ENCODE measurements around the gene SMCHD1. TPM values are rescaled to one million over a fixed set of nuclear protein-coding genes. Genes with fewer than 3 reads are reported as not detected.
"Not testable (repeated sequence)": the region's sequence is repeated elsewhere in the genome, so short reads cannot be mapped to it uniquely, and the experiment has no call there.

Gene SMCHD1
- total RNA-seq, 2 experiments from 2014 or later = 162 TPM

DNA sequence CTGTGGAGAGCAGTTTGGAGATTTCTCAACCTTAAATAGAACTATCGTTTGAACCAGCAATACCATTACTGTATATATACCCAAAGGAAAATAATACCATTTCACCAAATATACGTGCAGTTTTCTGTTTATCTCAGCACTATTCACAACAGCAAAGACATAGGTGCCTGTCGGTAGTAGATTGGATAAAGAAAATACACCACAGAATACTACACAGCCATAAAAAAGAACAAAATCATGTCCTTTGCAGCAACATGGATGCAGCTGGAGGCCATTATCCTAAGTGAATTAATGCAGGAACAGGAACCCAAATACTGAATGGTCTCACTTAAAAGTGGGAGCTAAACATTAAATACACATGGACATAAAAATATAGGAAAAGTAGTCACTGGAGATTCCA, 81.3 kb downstream of the SMCHD1 start:
- no peak overlapping the region for H3K27ac Mint-ChIP-seq
- peaks cover 3% of the 10 kb centered on the region for H3K4me1 Mint-ChIP-seq
- peaks cover 2% of the 10 kb centered on the region for H3K9me3 Mint-ChIP-seq
- H3K36me3 Mint-ChIP-seq (ENCODE audit: low read depth) = peaks cover 90% of the 10 kb centered on the region
- no peak overlapping the region for H3K4me3 Mint-ChIP-seq
- ChIA-PET CTCF (interaction anchor here (1.2 kb wide), 1 partner anchor 62 kb away, joined by 3 read pairs; no protein-coding TSS in a partner anchor), POLR2A (interaction anchor here (1.4 kb wide), 1 partner anchor 165 kb away, joined by 3 read pairs; no protein-coding TSS in a partner anchor)
- no peak for DNase-seq
- H3K27me3 Mint-ChIP-seq = no peaks in the 10 kb centered on the region

DNA sequence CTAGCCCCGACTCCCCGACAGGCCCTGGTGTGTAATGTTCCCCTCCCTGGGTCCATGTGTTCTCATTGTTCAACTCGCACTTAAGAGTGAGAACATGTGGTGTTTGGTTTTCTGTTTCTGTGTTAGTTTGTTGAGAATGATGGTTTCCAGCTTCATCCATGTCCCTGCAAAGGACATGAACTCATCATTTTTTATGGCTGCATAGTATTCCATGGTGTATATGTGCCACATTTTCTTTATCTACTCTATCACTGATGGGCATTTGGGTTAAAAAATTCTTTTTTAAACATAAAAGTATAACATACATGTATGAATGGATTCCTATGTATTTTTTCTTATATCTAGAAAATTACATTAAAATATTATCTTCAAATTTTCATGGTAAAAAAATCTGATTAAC, 84.6 kb downstream of the SMCHD1 start:
- H3K4me3 Mint-ChIP-seq, H3K27ac Mint-ChIP-seq, DNase-seq, H3K27me3 Mint-ChIP-seq, POLR2A ChIA-PET, H3K4me1 Mint-ChIP-seq, CTCF ChIA-PET, H3K9me3 Mint-ChIP-seq: not testable (repeated sequence)
- H3K36me3 Mint-ChIP-seq (ENCODE audit: low read depth) = peaks cover 91% of the 10 kb centered on the region

DNA sequence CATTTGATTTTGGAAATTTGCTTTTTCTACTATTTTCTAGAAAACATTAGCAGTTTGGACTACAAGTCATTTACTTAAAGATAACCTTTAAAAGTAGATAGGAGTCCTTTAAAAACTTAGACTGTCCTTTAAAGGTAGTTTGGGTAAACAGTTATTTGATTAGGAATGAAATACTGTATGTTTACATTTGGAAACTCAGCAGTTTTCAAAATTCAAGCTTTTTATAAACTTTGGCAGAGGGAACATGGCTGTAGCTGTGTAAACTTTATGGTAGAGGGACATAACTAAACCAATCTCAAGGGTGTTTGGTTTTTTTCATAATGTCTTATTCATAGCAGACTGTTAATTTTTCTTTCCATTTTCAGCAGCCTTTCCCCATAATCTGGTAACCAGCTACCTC, 90.7 kb downstream of the SMCHD1 start:
- Mint-ChIP-seq H3K4me1 (peaks cover 16% of the 10 kb centered on the region), H3K36me3 (ENCODE audit: low read depth) (peaks cover 90% of the 10 kb centered on the region), H3K9me3 (no peaks in the 10 kb centered on the region), H3K27me3 (no peaks in the 10 kb centered on the region), H3K4me3 (no peak overlapping the region), H3K27ac (no peak overlapping the region)
- CTCF ChIA-PET = interaction anchor here (0.6 to 1.0 kb wide), 2 partner anchors 31 to 34 kb away, joined by 3 read pairs; no protein-coding TSS in a partner anchor
- no peak for DNase-seq
- POLR2A ChIA-PET = interaction anchor here (0.5 to 1.1 kb wide), 2 partner anchors 159 to 172 kb away, joined by 3 read pairs; no protein-coding TSS in a partner anchor

DNA sequence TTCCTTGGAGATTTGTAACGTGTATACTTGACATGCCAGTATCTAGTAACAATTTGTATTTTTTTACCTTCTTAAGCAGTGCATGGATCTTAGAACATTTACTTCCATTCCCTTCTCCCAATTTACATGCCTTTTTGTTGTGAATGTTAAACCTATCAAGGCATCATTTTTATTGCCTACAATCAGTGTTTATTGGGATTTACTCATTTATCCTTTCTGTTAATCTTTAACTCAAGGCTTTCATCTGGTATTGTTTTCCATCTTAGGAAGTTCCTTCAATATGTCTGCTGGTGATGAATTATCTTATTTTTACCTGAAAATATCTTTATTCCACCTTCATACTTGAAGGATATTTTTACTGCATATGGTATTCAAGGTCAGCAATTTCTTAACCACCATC, 102.8 kb downstream of the SMCHD1 start:
- peak overlapping the region; percentile 31 for H3K27ac Mint-ChIP-seq
- H3K36me3 Mint-ChIP-seq (ENCODE audit: low read depth) = peaks cover 53% of the 10 kb centered on the region
- CTCF ChIA-PET = no interaction called here

DNA sequence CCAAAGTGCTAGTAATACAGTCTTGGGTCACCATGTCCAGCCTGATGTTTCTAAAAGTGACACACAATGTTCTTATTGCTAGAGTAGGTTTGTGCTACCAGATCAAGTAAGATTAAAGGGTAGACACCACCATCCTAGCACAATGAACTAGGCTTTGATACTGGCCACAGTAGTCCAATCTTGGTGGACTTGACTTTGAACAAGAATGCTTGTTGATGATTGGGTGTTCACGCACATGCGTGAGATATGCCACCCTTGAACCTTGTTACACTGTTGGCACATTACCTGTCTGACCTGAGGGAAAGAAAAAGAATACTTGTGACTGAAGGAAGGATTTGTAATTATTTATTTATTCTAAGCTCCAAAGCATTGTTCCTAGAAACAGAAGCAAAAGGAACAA, 119.1 kb downstream of the SMCHD1 start:
- Mint-ChIP-seq H3K36me3 (ENCODE audit: low read depth) (peaks cover 76% of the 10 kb centered on the region), H3K9me3 (no peaks in the 10 kb centered on the region), H3K4me3 (no peak overlapping the region), H3K4me1 (peaks cover 10% of the 10 kb centered on the region), H3K27me3 (no peaks in the 10 kb centered on the region), H3K27ac (no peak overlapping the region)
- ChIA-PET CTCF (interaction anchor here (1.1 kb wide), 1 partner anchor 8 kb away, joined by 3 read pairs; no protein-coding TSS in a partner anchor), POLR2A (no interaction called here)
- DNase-seq = no peak

More for the DNA sequence above, 102.8 kb downstream of the SMCHD1 start:
- peaks cover 13% of the 10 kb centered on the region for H3K4me1 Mint-ChIP-seq
- no peak overlapping the region for H3K4me3 Mint-ChIP-seq
- DNase-seq = no peak
- POLR2A ChIA-PET = no interaction called here
- no peaks in the 10 kb centered on the region for H3K27me3 Mint-ChIP-seq
- H3K9me3 Mint-ChIP-seq = no peaks in the 10 kb centered on the region

DNA sequence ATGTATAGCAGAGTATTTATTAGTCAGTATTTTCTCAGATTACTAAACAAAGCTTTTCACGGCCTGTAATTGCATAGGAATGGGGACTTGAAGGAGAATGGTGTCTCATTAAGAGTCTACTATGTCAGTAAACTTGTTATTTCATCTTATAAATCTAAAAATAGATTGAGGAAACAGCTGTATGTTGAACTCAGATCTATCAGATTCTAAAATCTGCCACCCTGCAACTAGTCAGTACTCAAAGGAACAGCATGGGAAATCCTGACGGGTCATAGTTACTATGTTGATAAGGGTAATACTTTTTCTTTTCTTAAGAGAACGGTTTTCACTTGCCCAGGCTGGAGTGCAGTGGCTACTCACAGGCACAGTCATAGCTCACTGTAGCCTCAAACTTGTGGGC, 121.1 kb downstream of the SMCHD1 start:
- Mint-ChIP-seq H3K4me3 (no peak overlapping the region), H3K36me3 (ENCODE audit: low read depth) (peaks cover 72% of the 10 kb centered on the region), H3K4me1 (peaks cover 5% of the 10 kb centered on the region), H3K9me3 (no peaks in the 10 kb centered on the region), H3K27me3 (no peaks in the 10 kb centered on the region), H3K27ac (no peak overlapping the region)
- ChIA-PET POLR2A (interaction anchor here (1.0 kb wide), 1 partner anchor 120 kb away, joined by 3 read pairs; no protein-coding TSS in a partner anchor), CTCF (no interaction called here)
- DNase-seq = no peak

DNA sequence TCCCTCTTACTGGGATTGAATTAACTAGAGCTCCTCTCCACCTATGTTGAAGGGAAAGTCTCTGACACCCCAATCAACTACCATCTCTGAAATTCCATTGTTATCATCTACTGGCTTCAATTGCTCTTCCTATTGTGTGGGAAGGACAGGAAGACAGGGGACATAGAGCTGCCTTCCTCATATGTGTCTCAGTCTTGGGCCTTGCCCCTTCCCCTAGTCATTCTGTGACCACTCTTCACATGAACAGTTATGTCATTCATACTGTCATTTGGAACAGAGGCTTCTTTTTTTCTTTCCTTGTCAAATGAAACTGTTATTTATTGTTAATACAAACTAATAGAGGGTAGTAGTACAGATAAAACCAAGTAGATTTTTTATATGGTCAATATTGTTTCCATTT, 121.7 kb downstream of the SMCHD1 start:
- POLR2A ChIA-PET = interaction anchor here (1.0 kb wide), 1 partner anchor 121 kb away, joined by 3 read pairs; no protein-coding TSS in a partner anchor
- peaks cover 75% of the 10 kb centered on the region for H3K36me3 Mint-ChIP-seq (ENCODE audit: low read depth)
- CTCF ChIA-PET = no interaction called here

DNA sequence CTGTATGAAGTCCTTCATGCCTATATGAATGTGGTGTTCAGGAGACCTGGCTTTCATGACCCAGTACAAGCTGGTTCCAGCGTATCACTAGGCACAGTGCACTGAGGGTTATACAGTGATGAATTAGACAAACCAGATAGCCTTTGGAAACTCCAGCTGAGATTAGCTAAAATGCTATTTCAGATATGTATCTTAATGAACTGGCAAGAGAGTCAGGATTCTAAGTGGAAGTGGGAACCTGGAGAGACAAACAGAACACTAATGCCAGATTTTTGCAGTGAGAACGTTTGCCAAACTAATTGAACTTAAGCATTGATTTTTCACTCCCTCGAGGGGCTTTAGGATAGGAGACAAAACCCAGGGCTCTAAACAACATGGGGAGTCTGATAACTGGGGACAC, 125.2 kb downstream of the SMCHD1 start:
- CTCF ChIA-PET = interaction anchor here (0.6 to 1.3 kb wide), 5 partner anchors 10 to 607 kb away, joined by 3 to 4 read pairs (median 3); no protein-coding TSS in a partner anchor
- H3K9me3 Mint-ChIP-seq = no peaks in the 10 kb centered on the region
- no peaks in the 10 kb centered on the region for H3K27me3 Mint-ChIP-seq
- H3K4me3 Mint-ChIP-seq = no peak overlapping the region
- H3K4me1 Mint-ChIP-seq = peaks cover 5% of the 10 kb centered on the region
- H3K27ac Mint-ChIP-seq = no peak overlapping the region
- DNase-seq = no peak
- POLR2A ChIA-PET = interaction anchor here (0.9 kb wide), 1 partner anchor 66 kb away, joined by 3 read pairs; no protein-coding TSS in a partner anchor
- H3K36me3 Mint-ChIP-seq (ENCODE audit: low read depth) = peaks cover 71% of the 10 kb centered on the region

More for the DNA sequence above, 121.7 kb downstream of the SMCHD1 start:
- Mint-ChIP-seq H3K27ac (no peak overlapping the region), H3K4me1 (peaks cover 6% of the 10 kb centered on the region), H3K9me3 (no peaks in the 10 kb centered on the region), H3K4me3 (no peak overlapping the region), H3K27me3 (no peaks in the 10 kb centered on the region)
- DNase-seq = no peak

DNA sequence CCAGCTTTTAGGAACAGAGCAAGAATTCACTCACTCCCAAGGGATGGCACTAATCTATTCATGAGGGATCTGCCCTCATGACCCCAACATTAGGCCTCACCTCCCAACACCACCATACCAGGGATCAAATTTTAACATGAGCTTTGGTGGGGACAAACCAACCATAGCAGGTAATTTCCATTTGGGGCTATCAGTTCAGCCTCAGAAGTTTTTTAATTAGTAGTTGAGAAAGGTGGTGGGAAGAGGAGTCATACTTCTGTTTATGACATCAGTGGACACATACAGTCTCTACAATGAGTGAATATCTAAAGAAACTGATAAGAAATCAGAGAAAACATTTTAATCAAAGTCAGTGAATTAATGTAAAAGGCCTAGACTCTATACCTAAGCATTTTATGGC, 131.7 kb downstream of the SMCHD1 start:
- Mint-ChIP-seq H3K27ac (no peak overlapping the region), H3K36me3 (ENCODE audit: low read depth) (peaks cover 58% of the 10 kb centered on the region), H3K4me1 (no peaks in the 10 kb centered on the region), H3K9me3 (no peaks in the 10 kb centered on the region), H3K27me3 (no peaks in the 10 kb centered on the region), H3K4me3 (no peak overlapping the region)
- CTCF ChIA-PET = no interaction called here
- no peak for DNase-seq
- POLR2A ChIA-PET = interaction anchor here (1.0 to 1.6 kb wide), 3 partner anchors 13 to 126 kb away, joined by 4 to 5 read pairs (median 4); no protein-coding TSS in a partner anchor

DNA sequence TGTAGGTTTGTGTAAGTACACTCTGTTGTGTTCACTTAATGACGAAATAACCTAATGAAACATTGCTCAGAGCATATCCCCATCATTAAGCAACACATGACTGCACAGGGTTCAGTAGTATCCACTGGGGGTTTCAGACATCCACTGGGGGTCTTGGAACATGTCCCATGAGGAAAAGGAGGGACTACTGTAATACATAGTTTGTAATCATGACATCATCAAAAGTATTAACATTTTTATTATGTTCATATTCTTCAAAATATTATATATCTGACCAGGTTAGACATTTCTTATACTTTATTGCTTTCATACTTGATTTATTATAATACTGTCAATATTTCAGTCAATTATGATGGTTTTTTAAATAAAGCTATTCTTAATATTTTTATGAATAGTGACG, 136.9 kb downstream of the SMCHD1 start:
- Mint-ChIP-seq H3K27ac (no peak overlapping the region), H3K4me3 (no peak overlapping the region), H3K9me3 (no peaks in the 10 kb centered on the region), H3K36me3 (ENCODE audit: low read depth) (peaks cover 62% of the 10 kb centered on the region), H3K27me3 (no peaks in the 10 kb centered on the region), H3K4me1 (no peaks in the 10 kb centered on the region)
- ChIA-PET CTCF (no interaction called here), POLR2A (no interaction called here)
- no peak for DNase-seq

DNA sequence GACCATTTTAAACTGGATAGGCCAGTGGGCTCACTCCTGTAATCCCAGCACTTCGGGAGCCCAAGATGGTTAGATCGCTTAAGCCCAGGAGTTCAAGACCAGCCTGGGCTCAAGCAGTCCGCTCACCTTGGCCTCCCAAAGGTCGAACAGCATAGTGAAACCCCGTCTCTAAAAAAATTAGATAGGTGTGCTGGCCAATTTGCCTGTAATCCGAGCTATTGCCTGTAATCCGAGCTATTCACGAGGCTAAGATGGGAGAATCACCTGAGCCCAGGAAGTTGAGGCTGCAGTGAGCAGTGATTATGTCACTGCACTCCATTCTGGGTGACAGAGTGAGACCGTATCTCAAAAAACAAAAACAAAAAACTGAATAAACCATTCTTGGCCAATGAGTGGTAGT, 138.6 kb downstream of the SMCHD1 start:
- DNase-seq = no peak
- ChIA-PET CTCF (no interaction called here), POLR2A (no interaction called here)
- H3K36me3 Mint-ChIP-seq (ENCODE audit: low read depth) = peaks cover 69% of the 10 kb centered on the region
- no peaks in the 10 kb centered on the region for H3K27me3 Mint-ChIP-seq
- H3K4me3 Mint-ChIP-seq = no peak overlapping the region
- no peak overlapping the region for H3K27ac Mint-ChIP-seq
- no peaks in the 10 kb centered on the region for H3K4me1 Mint-ChIP-seq
- no peaks in the 10 kb centered on the region for H3K9me3 Mint-ChIP-seq

DNA sequence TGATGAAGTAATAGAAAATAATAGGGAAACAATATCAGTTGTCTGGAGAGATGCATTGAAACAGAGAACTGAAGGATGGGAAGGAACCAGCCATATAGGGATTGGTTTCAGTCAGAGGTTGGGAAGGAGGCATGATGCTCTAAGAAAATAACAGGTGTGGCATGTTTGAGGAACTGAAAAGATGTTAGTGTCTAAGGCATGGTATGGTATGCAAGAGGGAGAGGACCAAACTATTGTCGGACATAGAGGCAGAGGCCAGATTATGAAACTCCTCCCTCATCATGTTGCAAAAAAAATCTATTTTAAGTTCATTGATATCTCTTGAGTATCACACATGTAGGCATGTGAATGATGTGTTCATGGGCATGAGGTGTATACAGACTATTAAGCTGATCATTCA, 142.4 kb downstream of the SMCHD1 start:
- Mint-ChIP-seq H3K9me3 (no peaks in the 10 kb centered on the region), H3K4me3 (no peak overlapping the region), H3K4me1 (no peaks in the 10 kb centered on the region), H3K27me3 (no peaks in the 10 kb centered on the region), H3K27ac (peak overlapping the region; percentile 6), H3K36me3 (ENCODE audit: low read depth) (peaks cover 70% of the 10 kb centered on the region)
- ChIA-PET CTCF (no interaction called here), POLR2A (no interaction called here)
- DNase-seq = no peak

DNA sequence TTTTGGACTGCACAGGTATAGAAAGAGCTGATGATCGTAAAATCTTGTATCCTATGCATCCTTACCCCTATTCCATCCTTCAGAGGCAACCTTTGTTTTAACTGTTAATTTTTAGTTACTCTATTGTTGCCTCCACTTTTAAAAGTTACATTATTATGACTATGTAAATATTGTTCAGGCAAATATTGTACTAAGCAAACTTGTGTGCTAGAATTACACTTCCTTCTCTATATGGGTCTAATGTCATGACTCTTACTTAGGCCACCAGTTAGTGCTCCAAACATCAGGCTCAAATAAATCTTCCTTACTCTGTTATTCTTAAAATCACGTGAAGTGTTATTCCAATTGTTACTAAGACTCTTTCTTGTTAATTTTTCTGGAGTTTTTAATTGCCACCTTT, 143.8 kb downstream of the SMCHD1 start:
- CTCF ChIA-PET = no interaction called here
- no peak overlapping the region for H3K27ac Mint-ChIP-seq
- H3K27me3 Mint-ChIP-seq = no peaks in the 10 kb centered on the region
- no peaks in the 10 kb centered on the region for H3K9me3 Mint-ChIP-seq
- H3K36me3 Mint-ChIP-seq (ENCODE audit: low read depth) = peaks cover 76% of the 10 kb centered on the region
- H3K4me3 Mint-ChIP-seq = no peak overlapping the region
- POLR2A ChIA-PET = no interaction called here
- H3K4me1 Mint-ChIP-seq = no peaks in the 10 kb centered on the region
- DNase-seq = no peak

All from activated CD4-positive, alpha-beta memory T cell treated with anti-CD3 and anti-CD28 coated beads, Interleukin-2, amount 10 ng/mL, durations not matched to agents 7 days and 5 days (primary cell).